HG03159 (cell line): ENCODE data around the gene RPUSD3.
"Not testable (repeated sequence)": the region's sequence is repeated elsewhere in the genome, so short reads cannot be mapped to it uniquely, and the experiment has no call there.

ENCODE experiments used
- ATAC-seq: cut with Tn5 transposase; IDR thresholded peaks from one replicate; pipeline ENCODE4 v1.9.1; 2021; ENCODE audit warnings: mild to moderate bottlenecking, moderate library complexity; ENCODE audit not compliant: unreplicated experiment

Gene RPUSD3, protein sequence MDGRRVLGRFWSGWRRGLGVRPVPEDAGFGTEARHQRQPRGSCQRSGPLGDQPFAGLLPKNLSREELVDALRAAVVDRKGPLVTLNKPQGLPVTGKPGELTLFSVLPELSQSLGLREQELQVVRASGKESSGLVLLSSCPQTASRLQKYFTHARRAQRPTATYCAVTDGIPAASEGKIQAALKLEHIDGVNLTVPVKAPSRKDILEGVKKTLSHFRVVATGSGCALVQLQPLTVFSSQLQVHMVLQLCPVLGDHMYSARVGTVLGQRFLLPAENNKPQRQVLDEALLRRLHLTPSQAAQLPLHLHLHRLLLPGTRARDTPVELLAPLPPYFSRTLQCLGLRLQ

DNA sequence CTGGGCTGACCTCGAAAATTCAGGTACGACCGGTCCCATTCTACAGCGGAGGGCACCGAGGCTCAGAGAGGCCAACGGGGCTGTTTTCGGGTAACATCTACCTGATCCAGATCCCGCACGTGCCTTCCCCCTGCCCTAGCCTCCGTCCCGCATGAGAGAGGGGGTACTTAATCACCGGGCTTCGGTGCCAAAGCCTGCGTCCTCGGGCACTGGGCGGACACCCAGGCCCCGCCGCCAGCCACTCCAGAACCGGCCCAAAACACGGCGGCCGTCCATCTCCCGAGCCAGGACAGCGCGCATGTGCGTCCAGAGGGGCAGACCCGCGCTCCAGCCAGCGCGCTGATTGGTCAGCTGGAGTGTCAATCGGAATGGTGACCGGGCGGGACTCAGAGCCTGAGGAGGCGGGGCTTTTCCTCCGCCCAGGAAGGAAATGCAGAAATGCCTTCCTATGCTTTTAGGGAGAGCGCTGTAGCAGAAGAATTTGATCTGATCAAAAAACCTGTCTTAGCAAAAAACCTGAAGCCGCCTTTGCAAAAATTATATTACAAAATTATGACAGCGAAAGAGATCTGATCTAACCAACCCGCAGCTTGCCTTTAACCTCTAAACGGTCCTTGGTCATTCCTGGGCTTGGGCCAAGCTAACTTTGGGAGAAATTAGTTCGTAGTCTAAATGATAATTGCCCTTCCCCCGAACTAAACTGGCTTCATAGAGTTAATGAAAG is at the start of gene RPUSD3:
Gene RPUSD3 (minus strand): TSS at position 294 of the 724 bp plus-strand sequence. CDS start 18 bp downstream, at position 276.
- ATAC-seq = peak; percentile 98

DNA sequence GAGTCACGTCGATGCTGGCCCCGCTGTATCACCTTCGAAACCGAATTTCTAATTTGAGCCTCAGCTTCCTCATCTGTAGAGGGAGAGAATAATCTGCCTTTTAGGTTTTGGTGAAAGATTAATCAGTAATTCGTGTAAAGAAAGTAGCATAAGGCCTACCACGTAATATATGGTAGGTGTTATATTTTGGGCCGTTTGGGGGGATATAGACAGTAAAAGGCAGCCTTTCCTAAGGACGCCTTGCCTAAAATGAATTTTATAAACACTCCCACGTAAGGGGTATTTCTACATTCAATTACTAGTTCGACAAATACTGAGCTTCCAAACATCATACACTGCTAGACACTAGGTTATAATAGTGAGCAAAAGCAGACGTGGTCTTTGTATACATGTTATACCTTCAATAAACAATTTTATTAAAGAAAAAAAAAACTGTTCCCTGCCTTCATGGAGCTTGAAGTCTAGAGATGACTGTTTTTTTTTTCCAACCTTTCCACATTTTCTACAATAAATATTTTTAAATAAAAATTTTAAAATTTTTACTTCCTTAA is 47.3 kb upstream of the RPUSD3 start:
- ATAC-seq = no peak

DNA sequence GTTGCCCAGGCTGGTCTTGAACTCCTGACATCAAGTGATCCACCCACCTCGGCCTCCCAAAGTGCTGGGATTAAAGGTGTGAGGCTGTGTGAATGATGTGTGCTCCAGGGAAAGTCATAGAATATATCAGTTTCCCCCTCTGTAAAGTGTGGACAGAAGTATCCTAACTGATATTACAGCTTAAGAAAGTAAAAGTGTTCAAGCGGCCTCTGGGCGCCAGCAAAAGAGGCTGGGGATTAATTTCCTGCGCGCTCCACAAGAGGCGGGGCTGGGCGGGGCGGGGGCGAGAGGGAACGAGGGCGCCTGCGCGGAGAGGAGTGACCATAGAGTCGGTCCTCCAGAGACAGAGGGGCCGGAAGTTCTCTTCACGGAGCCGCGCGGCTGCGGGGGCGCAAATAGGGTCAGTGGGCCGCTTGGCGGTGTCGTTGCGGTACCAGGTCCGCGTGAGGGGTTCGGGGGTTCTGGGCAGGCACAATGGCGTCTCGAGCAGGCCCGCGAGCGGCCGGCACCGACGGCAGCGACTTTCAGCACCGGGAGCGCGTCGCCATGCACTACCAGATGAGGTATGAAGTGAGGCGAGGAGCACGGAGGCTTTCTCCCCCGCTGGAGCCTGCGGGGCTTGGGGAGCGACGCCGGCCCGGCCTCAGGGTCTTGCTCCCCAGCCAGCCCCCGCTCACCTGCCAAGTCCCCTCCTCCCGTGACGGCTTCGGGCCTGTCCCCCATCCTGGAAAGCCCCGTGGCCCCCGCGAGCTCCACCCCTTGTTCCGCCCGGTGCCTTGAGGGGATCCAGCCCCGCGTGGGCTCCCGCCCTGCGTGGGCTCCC is 46.7 kb upstream of the RPUSD3 start, which contains the start of gene JAGN1:
Gene JAGN1 (plus strand): TSS at position 362 of the 823 bp plus-strand sequence. CDS start 113 bp downstream, at position 475.
- peak; percentile 72 for ATAC-seq

GRCh38 chr3:9889405-9889804 is 45.6 kb upstream of the RPUSD3 start:
- no peak for ATAC-seq

- no peak for ATAC-seq
These were observed 44.7 kb upstream of the RPUSD3 start for GRCh38 chr3:9888540-9888939.

DNA sequence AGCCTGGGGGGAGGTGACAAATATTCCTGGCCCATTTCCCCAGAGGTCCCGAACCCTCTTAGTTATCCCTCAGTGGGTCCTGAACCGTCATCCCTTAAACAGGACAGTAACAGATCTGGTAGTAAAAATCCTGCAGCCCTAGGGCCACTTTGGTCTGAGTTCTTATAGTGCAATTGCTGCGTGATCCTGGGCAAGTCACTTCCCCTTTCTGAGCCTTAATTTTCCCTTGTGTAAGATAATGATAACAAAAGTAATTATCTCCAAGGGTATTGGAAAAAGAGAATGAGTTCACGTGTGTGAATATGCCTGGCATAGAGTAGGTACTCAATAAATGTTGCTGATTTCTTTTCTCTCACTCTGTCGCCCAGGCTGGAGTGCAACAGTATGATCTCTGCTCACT is 43.7 kb upstream of the RPUSD3 start:
- no peak for ATAC-seq

DNA sequence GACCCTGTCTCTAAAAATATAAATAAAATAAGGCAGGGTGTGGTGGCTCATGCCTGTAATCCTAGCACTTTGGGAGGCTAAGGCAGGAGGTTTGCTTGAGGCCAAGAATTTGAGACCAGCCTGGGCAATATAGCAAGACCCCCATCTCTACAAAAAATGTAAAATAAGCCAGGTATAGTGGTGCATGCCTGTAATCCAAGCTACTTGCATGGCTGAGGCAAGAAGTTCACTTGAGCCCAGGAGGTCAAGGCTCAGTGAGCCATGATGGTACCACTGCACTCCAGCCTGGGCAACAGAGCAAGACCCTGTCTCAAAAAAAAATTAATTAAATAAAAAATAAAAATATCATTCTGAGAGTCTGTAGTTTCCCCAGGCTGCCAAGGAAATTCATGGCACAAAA is 42.5 kb upstream of the RPUSD3 start:
- ATAC-seq = no peak

- ATAC-seq = no peak
These were observed 40.9 kb upstream of the RPUSD3 start for GRCh38 chr3:9884555-9885165.

- no peak for ATAC-seq
These were observed 40.1 kb upstream of the RPUSD3 start for GRCh38 chr3:9883706-9884554.

DNA sequence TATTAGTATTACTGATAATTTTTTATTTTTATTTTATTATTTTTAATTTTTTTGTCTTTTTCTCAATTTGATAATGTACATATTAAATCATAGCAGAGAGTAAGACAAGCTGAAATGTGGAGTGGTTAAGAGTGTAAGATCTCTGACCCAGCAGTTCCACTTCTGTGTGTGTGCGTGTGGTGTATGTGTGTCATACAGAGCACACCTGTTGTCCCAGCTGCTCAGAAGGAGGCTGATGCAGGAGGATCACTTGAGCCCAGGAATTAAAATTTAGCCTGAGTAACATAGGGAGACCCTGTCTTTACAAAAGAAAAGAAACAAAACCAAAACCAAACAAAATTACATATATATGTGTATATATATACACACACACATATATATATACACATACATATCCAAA is 37.6 kb upstream of the RPUSD3 start:
- no peak for ATAC-seq

DNA sequence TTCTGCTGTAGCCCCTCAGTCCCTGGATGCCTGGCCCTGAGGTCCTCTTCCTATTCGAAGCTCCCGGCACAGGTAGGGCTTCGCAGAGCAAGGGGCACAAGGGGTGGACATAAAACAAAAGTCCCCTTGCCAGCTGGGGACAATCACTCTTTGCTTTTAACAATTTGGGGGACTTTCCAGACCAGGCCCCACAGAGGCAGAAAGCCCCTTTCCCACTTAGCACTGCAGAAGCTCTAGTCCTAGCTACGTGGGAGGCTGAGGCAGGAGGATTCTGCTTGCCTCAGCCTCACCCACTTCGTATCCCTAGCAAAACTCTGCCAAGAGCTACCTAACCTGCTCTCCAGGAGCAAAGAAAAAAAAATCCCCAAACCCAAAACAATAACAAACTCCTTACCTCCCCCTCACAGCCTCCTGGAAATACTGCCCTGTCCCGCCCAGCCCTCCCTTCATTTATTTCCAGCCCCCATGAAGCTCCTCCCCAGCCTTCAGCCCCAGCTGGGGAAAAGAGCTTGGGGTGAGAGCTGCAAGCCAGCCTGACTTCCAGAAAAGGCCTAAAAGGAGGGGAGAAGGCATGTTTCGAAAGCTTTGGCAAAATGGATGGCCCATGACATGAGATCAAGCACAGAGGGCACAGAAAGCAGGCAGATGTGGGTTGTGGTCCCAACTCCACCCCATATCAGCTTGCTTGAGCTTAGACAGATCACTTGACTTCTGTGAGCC is 36.2 kb upstream of the RPUSD3 start, which contains the start of gene CIDEC:
Gene CIDEC (minus strand): TSS at position 424 of the 720 bp plus-strand sequence. CDS start 1,767 bp downstream, outside the sequence.
- ATAC-seq = no peak

DNA sequence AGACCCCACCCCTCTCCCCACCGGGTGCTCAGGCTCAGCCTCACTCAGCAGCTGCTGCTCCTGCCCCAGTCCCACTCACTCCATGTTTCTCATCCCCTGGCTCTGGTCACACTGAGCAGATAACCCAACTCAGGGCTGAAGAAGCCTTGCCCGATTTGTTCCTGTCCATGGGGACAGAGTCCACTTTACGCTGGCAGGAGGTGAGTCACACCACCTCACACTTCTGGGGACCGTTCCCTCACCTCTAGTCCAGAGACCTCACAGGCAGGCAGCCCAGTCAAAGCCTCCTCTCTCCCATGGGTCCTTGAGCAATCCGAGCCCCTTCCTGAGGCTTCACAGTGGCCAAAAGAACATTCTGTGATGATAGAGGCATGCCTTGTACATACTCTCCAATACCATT is 34.9 kb upstream of the RPUSD3 start:
- ATAC-seq = no peak

DNA sequence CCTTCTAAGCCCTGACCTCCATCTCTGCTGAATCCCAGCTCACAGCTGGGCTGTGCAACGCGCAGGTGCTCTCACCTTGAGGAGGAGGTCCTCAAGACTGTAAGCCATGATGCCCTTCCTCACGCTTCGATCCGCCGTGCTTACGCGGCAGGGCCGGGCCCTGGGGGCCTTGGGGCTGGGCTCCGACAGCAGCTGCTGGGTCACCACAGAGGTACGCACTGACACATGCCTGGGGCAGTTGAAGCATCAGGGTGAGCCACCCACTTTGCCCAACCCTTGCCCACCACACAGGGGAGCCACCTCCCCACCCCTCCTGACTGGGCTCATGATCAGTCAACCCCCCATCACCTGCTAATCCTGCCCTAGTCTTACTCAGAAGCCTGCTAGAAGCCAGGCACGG is 33.2 kb upstream of the RPUSD3 start:
- ATAC-seq = no peak

DNA sequence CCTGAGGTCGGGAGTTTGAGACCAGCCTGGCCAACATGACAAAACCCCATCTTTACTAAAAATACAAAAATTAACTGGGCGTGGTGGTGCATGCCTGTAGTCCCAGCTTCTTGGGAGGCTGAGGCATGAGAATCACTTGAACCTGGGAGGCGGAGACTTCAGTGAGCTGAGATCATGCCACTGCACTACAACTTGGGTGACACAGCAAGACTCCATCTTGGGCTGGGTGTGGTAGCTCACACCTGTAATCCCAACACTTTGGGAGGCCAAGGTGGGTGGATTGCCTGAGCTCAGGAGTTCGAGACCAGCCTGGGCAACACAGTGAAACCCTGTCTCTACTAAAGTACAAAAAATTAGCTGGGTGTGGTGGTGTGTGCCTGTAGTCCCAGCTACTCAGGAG is 32.4 kb upstream of the RPUSD3 start:
- not testable (repeated sequence) for ATAC-seq

GRCh38 chr3:9875448-9875847 is 31.6 kb upstream of the RPUSD3 start:
- ATAC-seq = no peak

DNA sequence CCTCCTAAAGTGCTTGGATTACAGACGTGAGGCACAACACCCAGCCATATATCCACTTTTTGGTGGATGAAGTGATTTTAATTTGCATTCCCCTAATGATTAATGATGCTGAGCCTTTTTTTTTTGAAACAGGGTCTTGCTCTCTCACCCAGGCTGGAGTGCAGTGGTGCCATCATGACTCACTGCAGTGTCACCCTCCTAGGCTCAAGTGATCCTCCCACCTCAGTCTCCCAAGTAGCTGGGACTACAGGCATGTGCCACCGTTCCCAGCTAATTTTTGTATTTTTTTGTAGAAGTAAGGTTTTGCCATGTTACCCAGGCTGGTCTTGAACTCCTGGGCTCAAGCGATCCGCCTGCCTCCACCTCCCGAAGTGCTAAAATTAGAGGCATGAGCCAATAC is 28.3 kb upstream of the RPUSD3 start:
- ATAC-seq = not testable (repeated sequence)

DNA sequence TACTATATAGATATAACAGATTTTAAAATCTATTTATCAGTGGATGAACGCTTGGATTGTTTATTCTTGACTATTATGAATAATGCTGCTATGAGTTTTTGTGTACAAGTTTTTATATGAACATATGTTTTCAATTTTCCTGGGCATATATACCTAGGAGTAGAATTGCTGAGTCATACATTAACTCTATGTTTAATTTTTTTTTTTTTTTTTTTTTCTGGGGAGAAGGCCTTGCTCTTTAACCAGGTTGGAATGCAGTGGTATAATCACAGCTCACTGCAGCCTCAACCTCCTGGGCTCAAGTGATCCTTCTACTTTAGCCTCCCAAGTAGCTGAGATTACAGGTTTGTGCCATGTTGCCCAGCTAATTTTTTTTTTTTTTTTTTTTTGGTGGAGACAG is 27.2 kb upstream of the RPUSD3 start:
- ATAC-seq = no peak

DNA sequence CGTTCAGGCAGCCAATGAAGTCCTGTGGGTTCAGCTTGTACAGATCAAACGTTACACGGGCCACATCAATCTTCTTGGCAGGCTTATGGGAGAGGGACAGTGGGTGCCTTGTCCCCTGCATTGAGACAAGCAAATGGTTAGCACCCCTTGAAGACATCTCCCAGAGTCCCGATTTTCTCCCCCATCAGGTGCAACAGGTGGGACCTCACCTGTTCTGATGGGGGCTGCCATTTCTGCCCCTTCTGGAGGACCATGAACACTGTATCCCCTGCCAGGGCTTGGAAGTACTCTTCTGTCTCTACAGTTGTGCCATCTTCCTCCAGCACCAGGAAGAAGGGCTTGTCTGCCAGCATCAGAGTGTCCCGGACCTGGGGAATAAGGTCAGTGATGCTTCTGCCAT is 26.1 kb upstream of the RPUSD3 start:
- no peak for ATAC-seq

DNA sequence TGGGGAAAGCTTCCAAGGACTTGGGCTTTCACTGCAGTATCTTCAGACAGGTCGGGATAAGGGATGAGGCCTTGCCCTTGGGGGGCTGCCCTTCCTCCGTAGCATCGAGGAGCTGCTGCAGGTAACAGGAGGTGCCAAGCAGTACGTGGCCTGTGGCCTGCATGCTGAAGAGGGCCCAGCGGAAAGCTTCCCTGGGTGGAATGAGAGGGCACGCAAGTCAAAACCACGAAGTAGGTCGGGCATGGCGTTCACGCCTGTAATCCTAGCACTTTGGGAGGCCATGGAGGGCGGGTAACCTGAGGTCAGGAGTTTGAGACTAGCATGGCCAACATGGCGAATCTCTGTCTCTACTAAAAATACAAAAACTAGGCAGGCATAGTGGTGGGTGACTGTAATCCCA is 23.3 kb upstream of the RPUSD3 start:
- no peak for ATAC-seq
